Epithelial cell of esophagus (primary cell): Measurements from ENCODE around the gene SYNC.

Source experiments
- DNase-seq: peaks from one replicate; pipeline ENCODE4 v3.0.0; 2010; ENCODE audit warnings: low read depth
- H3K4me3 ChIP-seq: 2 replicates; pipeline ENCODE4 v1.5.1; 2011; ENCODE audit warnings: mild to moderate bottlenecking, low read length, control low read depth
- TF ChIP-seq, protein P1 (sequence below): IDR thresholded peaks from 2 replicates; pipeline ENCODE4 v1.5.1; 2011; ENCODE audit warnings: low read depth, mild to moderate bottlenecking, low read length, control low read depth, inconsistent platforms; ENCODE audit not compliant: insufficient read depth; ENCODE audit errors: missing control alignments

Gene SYNC

DNA sequence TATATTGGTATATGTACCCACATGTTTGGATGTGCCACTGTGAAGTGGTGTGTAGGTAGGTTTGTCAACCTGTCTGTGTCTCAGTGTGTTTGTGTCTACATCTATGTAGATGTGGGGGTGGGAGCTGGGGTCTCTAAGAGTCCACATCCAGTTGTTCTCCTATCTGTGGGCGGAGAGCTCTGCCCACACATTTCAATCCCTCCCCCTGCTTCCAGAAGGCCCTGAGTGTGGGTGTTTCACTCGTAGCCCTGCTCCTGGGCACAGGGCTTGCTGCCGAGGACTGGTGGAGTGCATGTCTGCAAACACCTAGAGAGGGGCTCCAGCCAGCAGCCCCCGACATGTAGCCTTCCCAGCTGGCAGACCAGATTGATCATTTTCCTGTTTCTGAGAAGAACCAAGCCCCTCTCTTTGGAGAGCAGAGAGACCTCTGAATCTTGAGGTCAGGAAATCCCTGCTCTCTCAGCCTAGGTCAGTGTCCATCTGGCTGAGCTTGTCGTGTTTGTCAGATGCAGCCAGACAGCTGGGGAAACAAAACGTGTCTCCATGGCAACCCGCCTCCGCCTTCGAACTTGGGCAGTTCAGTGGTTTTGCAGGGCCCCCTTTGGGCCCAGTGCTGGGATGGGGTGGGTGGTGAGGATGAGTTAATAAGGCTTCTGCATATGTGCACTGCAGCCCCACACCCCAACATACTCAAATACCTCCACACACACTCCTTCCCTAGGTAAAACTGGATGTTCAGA lies 31.2 kb upstream of the SYNC start:
- TF ChIP-seq, protein P1, sequence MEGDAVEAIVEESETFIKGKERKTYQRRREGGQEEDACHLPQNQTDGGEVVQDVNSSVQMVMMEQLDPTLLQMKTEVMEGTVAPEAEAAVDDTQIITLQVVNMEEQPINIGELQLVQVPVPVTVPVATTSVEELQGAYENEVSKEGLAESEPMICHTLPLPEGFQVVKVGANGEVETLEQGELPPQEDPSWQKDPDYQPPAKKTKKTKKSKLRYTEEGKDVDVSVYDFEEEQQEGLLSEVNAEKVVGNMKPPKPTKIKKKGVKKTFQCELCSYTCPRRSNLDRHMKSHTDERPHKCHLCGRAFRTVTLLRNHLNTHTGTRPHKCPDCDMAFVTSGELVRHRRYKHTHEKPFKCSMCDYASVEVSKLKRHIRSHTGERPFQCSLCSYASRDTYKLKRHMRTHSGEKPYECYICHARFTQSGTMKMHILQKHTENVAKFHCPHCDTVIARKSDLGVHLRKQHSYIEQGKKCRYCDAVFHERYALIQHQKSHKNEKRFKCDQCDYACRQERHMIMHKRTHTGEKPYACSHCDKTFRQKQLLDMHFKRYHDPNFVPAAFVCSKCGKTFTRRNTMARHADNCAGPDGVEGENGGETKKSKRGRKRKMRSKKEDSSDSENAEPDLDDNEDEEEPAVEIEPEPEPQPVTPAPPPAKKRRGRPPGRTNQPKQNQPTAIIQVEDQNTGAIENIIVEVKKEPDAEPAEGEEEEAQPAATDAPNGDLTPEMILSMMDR, result no peak
- no peak for DNase-seq
- H3K4me3 ChIP-seq, result no peak overlapping the region

DNA sequence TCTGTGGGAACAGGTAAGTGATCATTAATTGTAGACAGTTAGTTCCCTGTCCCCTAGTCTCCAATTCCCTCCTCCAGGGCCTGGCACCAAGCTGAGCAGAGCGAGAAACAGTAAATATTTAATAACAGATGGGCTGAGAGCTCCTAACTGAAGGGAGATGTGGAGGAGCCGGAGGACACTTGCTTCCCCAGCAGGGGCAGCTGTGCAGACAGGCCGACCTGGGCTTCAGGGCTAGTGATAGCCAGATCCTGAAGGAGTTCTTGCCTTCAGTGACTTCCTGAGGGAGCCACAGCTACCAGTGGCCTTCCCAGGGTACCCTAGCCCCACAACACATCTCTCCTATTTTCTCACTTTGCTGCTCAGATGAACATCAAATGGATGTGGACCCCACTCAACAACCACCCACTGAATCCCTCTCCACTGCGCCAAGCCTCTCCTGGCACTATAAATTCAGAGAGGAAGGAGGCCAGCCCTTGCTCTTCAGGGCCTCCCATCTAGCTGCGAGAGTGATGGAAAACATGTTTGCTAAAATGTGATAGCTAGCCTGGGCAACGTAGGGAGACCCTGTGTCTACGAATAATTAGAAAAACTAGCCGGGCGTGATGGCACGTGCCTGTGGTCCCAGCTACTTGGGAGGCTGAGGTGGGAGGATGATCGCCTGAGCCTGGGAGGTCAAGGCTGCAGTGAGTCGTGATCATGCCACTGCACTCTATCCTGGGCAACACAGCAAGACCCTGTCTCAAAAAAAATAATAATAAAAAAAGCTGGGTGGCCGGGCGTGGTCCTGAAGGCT lies 26.9 kb upstream of the SYNC start:
- no peak for DNase-seq
- TF ChIP-seq, protein P1, result no peak
- no peak overlapping the region for H3K4me3 ChIP-seq

DNA sequence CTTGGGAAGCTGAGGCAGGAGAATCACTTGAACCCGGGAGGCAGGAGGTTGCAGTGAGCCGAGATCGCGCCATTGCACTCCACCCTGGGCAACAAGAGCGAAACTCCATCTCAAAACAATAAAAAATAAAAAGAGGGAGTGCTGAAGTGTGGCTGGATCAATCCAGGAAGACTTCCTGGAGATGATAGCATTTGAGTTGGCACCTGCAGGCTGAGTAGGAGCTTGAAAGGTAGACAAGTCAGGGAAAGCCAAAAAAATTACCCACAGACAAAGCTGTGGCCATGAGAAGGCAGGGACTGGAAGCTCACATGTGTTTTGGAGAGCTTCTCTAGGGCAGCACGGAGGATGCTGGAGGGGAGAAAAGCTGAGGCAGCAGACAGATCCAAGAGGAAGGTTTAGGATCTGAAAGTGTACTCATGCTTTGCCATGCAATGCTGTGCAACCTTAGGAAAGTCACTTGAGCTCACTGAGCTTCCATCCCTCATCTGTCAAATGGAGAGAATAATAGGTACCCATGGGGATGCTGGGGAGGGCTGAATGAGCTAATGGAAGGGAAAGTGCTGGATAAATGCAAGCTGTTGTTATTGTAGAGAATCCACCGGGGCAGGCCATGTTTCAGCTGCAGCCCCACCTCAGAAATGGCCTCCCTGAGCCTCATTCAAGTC lies 26.0 kb upstream of the SYNC start:
- TF ChIP-seq, protein P1, result no peak
- H3K4me3 ChIP-seq, result no peak overlapping the region
- no peak for DNase-seq

DNA sequence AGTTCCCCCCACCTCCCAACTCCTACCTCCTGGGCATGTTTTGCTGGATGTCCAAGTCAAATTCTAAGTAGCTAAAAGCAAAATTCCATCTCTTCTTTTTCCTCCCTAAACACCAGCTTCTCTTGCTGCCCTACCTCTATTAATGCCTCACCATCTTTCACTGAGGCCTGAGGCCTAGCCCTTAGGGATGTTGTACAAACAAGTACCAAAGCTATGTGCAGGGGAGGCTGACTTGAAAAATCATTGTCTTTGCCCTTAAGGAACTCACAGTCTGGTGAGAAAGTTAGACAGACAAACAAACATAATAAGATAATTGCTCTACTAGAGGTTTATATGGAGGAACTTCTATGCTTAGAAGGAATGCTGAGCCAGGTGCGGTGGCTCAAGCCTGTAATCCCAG lies 25.3 kb upstream of the SYNC start:
- no peak overlapping the region for H3K4me3 ChIP-seq
- TF ChIP-seq, protein P1, result no peak
- no peak for DNase-seq

DNA sequence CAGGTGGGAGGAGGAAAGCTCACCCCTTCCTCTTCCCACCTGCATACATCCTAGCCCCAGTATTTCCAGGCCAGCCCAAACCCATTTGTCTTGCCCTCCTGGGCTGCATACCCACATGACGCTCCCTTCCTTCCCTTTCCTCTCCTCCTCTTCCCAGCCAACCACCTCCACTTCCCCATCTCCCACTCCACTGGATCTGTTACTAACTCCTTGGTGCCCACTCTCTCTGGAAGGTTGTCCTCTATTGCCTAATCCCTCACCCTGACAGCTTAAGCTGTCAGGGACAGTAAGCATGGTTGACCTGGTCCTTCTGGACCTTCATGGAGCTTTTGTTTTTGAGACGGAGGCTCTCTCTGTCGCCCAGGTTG lies 23.0 kb upstream of the SYNC start:
- no peak for DNase-seq

DNA sequence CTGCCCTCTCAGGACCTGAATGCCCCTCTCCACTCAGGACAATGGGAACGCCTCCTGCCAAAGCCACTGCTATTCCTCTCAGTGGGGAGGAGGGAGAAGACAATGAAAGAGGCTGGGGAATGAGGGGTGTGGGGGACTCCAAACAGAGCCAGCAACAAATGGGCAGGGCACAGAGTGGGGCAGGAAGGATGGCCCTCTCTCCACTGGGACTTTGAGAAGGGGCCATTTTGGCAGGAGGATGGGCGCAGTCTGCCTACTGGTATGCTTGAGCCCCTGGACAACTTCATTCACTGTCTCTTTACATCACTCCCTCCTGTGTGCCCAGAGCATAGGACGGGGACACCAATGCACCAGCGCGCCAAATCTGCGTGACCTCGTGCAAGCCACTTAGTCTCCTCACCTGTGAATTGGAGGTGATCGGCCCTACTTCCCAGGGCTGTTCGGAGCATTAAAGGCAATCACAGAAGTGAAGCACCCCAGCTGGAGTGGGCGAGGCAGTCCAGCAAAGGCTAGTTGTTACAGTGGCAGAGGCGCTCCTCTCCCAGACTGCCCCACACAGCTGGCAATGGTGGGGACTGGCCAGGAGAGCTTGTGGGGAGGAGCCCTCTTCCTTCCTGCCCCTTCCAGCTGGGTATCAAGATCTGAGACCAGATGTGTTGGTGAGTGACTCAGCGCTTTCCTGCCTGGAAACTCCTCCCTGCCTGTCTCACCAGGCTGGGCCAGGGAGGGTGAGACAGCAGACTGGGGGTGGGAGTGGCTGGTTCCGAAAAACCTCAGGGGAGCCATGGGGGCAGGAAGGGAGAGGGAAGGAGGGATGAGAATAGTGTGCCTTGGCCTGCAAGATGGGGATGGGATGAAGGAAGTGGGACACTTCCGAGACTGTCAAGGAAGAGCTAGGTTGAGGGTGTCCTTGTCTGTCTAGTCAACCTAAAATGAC lies 22.4 kb upstream of the SYNC start:
- TF ChIP-seq, protein P1, result no peak
- no peak overlapping the region for H3K4me3 ChIP-seq
- DNase-seq, result peak; percentile 93

More for the DNA sequence above, 23.0 kb upstream of the SYNC start:
- H3K4me3 ChIP-seq, result no peak overlapping the region
- TF ChIP-seq, protein P1, result no peak
